Endodermal cell (in vitro differentiated cells): ENCODE data around the gene SSR4. TPM values are rescaled to one million over a fixed set of nuclear protein-coding genes. Genes with fewer than 3 reads are reported as not detected.

Source experiments
- DNase-seq: peaks from one replicate; pipeline ENCODE4 v3.0.0-alpha.2; 2017
- H3K27ac ChIP-seq: 2 replicates; pipeline ENCODE4 v1.5.1; 2013; ENCODE audit warnings: mild to moderate bottlenecking, low read depth, low read length, moderate library complexity
- H3K27me3 ChIP-seq: 2 replicates; pipeline ENCODE4 v1.6.1; 2013; ENCODE audit warnings: mild to moderate bottlenecking, low read length, moderate library complexity; ENCODE audit not compliant: insufficient read depth, control insufficient read depth, poor library complexity, severe bottlenecking
- H3K36me3 ChIP-seq: 2 replicates; pipeline ENCODE4 v1.7.0; 2013; ENCODE audit warnings: mild to moderate bottlenecking, low read length, moderate library complexity; ENCODE audit not compliant: control insufficient read depth, insufficient read depth
- H3K4me1 ChIP-seq: one replicate; pipeline ENCODE4 v1.7.0; 2013; ENCODE audit warnings: low read length; ENCODE audit not compliant: control insufficient read depth, insufficient read depth
- H3K4me3 ChIP-seq: 2 replicates; pipeline ENCODE4 v1.5.1; 2013; ENCODE audit warnings: mild to moderate bottlenecking, low read length, moderate library complexity
- H3K9ac ChIP-seq: 2 replicates; pipeline ENCODE4 v1.6.1; 2013; ENCODE audit warnings: mild to moderate bottlenecking, low read length, moderate library complexity; ENCODE audit not compliant: poor library complexity, severe bottlenecking; ENCODE audit errors: extremely low read depth
- H3K9me3 ChIP-seq: 2 replicates; pipeline ENCODE4 v1.6.1; 2013; ENCODE audit warnings: mild to moderate bottlenecking, low read length, moderate library complexity; ENCODE audit not compliant: control insufficient read depth
- H3K27ac Mint-ChIP-seq: 2 replicates; pipeline ENCODE4 v1.8.0; 2020; ENCODE audit warnings: mixed read lengths
- H3K27me3 Mint-ChIP-seq: 2 replicates; pipeline ENCODE4 v1.8.0; 2021; ENCODE audit warnings: mild to moderate bottlenecking, mixed read lengths; ENCODE audit not compliant: insufficient read depth
- H3K36me3 Mint-ChIP-seq: 2 replicates; pipeline ENCODE4 v1.8.0; 2020; ENCODE audit warnings: low read depth, mixed read lengths
- H3K4me1 Mint-ChIP-seq: 2 replicates; pipeline ENCODE4 v1.8.0; 2020; ENCODE audit warnings: mixed read lengths
- H3K4me3 Mint-ChIP-seq: 2 replicates; pipeline ENCODE4 v1.8.0; 2020; ENCODE audit warnings: mild to moderate bottlenecking, moderate library complexity, mixed read lengths
- H3K9me3 Mint-ChIP-seq: 2 replicates; pipeline ENCODE4 v1.8.0; 2020; ENCODE audit warnings: mild to moderate bottlenecking, mixed read lengths
- CTCF ChIP-seq: fragments of 200-600 bp; sonication (generic); conservative IDR thresholded peaks from 2 replicates; pipeline ENCODE4 v1.5.0; 2021; ENCODE audit warnings: antibody characterized with exemption, mild to moderate bottlenecking
- WGBS, 2 experiments: methylation state at CpG; one replicate each; pipeline versions ENCODE4 v1.1.5 to v1.1.7; 2013; ENCODE audit warnings: missing lambda C conversion rate in 2 of 2, mixed read lengths in 1 of 2; ENCODE audit not compliant: insufficient coverage in 1 of 2, insufficient read length in 1 of 2; 5-methylcytosine and 5-hydroxymethylcytosine counted together
- total RNA-seq, 2 donors: library from RNA; stranded (reverse); fragmentation: NEBNext Ultra II Directional in 1 of 2; extraction: Animal tissue kit (Norgen Biotek cat#: 25700) in 1 of 2; gene quantifications; 2 replicates in 1 of 2; 3 replicates in 1 of 2; pipeline ENCODE4 v1.2.1, GENCODE V29; 2021

SSR4 gene
- total RNA-seq, 2 donors from 2014 or later, result 220 to 236 TPM

- H3K36me3 Mint-ChIP-seq, result no peaks in the 10 kb centered on the region
- Histone ChIP-seq H3K9me3 (no peaks in the 10 kb centered on the region), H3K36me3 (no peaks in the 10 kb centered on the region), H3K27ac (peak overlapping the region; percentile 86), H3K27me3 (no peaks in the 10 kb centered on the region), H3K9ac (peak overlapping the region; percentile 20), H3K4me1 (no peaks in the 10 kb centered on the region), H3K4me3 (peak overlapping the region; percentile 29)
- peak; percentile 68 for DNase-seq
- 49 to 100% methylated on average over 3 to 19 of the region's 23 CpGs for WGBS, 2 experiments
- peaks cover 3% of the 10 kb centered on the region for H3K4me1 Mint-ChIP-seq
- TF ChIP-seq CTCF, result no peak
- no peaks in the 10 kb centered on the region for H3K27me3 Mint-ChIP-seq
- peak overlapping the region; percentile 87 for H3K27ac Mint-ChIP-seq
- H3K4me3 Mint-ChIP-seq, result peak overlapping the region; percentile 49
- H3K9me3 Mint-ChIP-seq, result peaks cover 66% of the 10 kb centered on the region
These were observed 25.0 kb downstream of the SSR4 start for GRCh38 chrX:153819384-153820040.

GRCh38 chrX:153820601-153821000 is 26.1 kb downstream of the SSR4 start:
- Histone ChIP-seq H3K36me3 (no peaks in the 10 kb centered on the region), H3K9ac (no peak overlapping the region), H3K4me3 (no peak overlapping the region), H3K4me1 (no peaks in the 10 kb centered on the region), H3K27me3 (no peaks in the 10 kb centered on the region), H3K27ac (no peak overlapping the region), H3K9me3 (no peaks in the 10 kb centered on the region)
- Mint-ChIP-seq H3K4me3 (no peak overlapping the region), H3K27me3 (no peaks in the 10 kb centered on the region), H3K9me3 (peaks cover 67% of the 10 kb centered on the region), H3K36me3 (no peaks in the 10 kb centered on the region), H3K4me1 (peaks cover 3% of the 10 kb centered on the region), H3K27ac (no peak overlapping the region)
- no peak for TF ChIP-seq CTCF
- WGBS, 2 experiments, result 73 to 93% methylated on average over 3 to 7 of the region's 7 CpGs
- DNase-seq, result peak; percentile 42

- no peaks in the 10 kb centered on the region for H3K36me3 Mint-ChIP-seq
- Histone ChIP-seq H3K27me3 (no peaks in the 10 kb centered on the region), H3K4me3 (no peak overlapping the region), H3K9me3 (no peaks in the 10 kb centered on the region), H3K27ac (no peak overlapping the region), H3K36me3 (no peaks in the 10 kb centered on the region), H3K9ac (no peak overlapping the region), H3K4me1 (no peaks in the 10 kb centered on the region)
- peaks cover 3% of the 10 kb centered on the region for H3K4me1 Mint-ChIP-seq
- H3K9me3 Mint-ChIP-seq, result peaks cover 71% of the 10 kb centered on the region
- peak overlapping the region; percentile 26 for H3K27ac Mint-ChIP-seq
- 84 to 93% methylated on average over 2 to 9 of the region's 9 CpGs for WGBS, 2 experiments
- H3K27me3 Mint-ChIP-seq, result no peaks in the 10 kb centered on the region
- TF ChIP-seq CTCF, result no peak
- H3K4me3 Mint-ChIP-seq, result no peak overlapping the region
- DNase-seq, result no peak
These were observed 26.6 kb downstream of the SSR4 start for GRCh38 chrX:153821066-153821465.
